Immature natural killer cell (primary cell): ENCODE results near the gene SNX20. TPM values are rescaled to one million over a fixed set of nuclear protein-coding genes. Genes with fewer than 3 reads are reported as not detected.

ENCODE experiments used
- DNase-seq, 3 donors: peaks; one replicate each; pipeline ENCODE4 v3.0.0; 2022; ENCODE audit warnings: mixed read lengths in 1 of 3
- H3K27ac Mint-ChIP-seq, 6 donors: one replicate each; pipeline ENCODE4 v1.8.0; 2020; ENCODE audit warnings: mixed read lengths in 6 of 6, mild to moderate bottlenecking in 5 of 6, inconsistent platforms in 4 of 6, moderate library complexity in 3 of 6
- H3K27me3 Mint-ChIP-seq, 3 donors: one replicate each; pipeline ENCODE4 v1.8.0; 2020 to 2021; ENCODE audit warnings: low read depth in 3 of 3, mild to moderate bottlenecking in 3 of 3, mixed read lengths in 3 of 3, moderate library complexity in 3 of 3, inconsistent platforms in 1 of 3
- H3K36me3 Mint-ChIP-seq, 3 donors: one replicate each; pipeline ENCODE4 v1.8.0; 2020; ENCODE audit warnings: mixed read lengths in 3 of 3, inconsistent platforms in 2 of 3, mild to moderate bottlenecking in 2 of 3
- H3K4me1 Mint-ChIP-seq, 2 donors: one replicate each; pipeline ENCODE4 v1.8.0; 2020; ENCODE audit warnings: inconsistent platforms in 2 of 2, mild to moderate bottlenecking in 2 of 2, mixed read lengths in 2 of 2, moderate library complexity in 1 of 2
- H3K4me3 Mint-ChIP-seq, 5 donors: one replicate each; pipeline ENCODE4 v1.8.0; 2020; ENCODE audit warnings: mild to moderate bottlenecking in 5 of 5, mixed read lengths in 5 of 5, inconsistent platforms in 3 of 5, moderate library complexity in 3 of 5
- H3K9me3 Mint-ChIP-seq, 6 donors: one replicate each; pipeline ENCODE4 v1.8.0; 2020; ENCODE audit warnings: mild to moderate bottlenecking in 6 of 6, mixed read lengths in 6 of 6, inconsistent platforms in 4 of 6, moderate library complexity in 3 of 6
- polyA plus RNA-seq, 3 donors: library from polyadenylated mRNA; unstranded; fragments of 300-500 nt; fragmentation: Illumina TruSeq; gene quantifications; one replicate each; pipeline ENCODE4 v1.2.3, GENCODE V29; 2021

The SNX20 gene
- polyA plus RNA-seq, 3 donors from 2014 or later, result 28.7 to 74.9 (median 30.9) TPM

- peaks cover 5 to 8% (median 6%) of the 10 kb centered on the region in 3 donors for H3K27me3 Mint-ChIP-seq
- H3K27ac Mint-ChIP-seq, result peak overlapping the region; percentile 95 to 99 (median 98)
- no peaks in the 10 kb centered on the region for H3K9me3 Mint-ChIP-seq
- peaks cover 0 to 3% (median 0%) of the 10 kb centered on the region in 3 donors for H3K36me3 Mint-ChIP-seq
- peak; percentile 53 to 67 (median 61) for DNase-seq
- H3K4me1 Mint-ChIP-seq, result peaks cover 51 to 78% of the 10 kb centered on the region in 2 donors
- peak overlapping the region; percentile 85 to 97 (median 94) for H3K4me3 Mint-ChIP-seq
Observed at GRCh38 chr16:50697881-50698767, 17.0 kb upstream of the SNX20 start.

GRCh38 chr16:50697421-50697715 is 16.3 kb upstream of the SNX20 start:
- Mint-ChIP-seq H3K4me1 (peaks cover 51 to 72% of the 10 kb centered on the region in 2 donors), H3K4me3 (peak overlapping the region; percentile 85 to 97 (median 94)), H3K9me3 (no peaks in the 10 kb centered on the region), H3K27ac (peak overlapping the region; percentile 95 to 99 (median 98)), H3K27me3 (peaks cover 6 to 10% (median 6%) of the 10 kb centered on the region in 3 donors), H3K36me3 (peaks cover 0 to 3% (median 0%) of the 10 kb centered on the region in 3 donors)
- DNase-seq, result no peak

DNA sequence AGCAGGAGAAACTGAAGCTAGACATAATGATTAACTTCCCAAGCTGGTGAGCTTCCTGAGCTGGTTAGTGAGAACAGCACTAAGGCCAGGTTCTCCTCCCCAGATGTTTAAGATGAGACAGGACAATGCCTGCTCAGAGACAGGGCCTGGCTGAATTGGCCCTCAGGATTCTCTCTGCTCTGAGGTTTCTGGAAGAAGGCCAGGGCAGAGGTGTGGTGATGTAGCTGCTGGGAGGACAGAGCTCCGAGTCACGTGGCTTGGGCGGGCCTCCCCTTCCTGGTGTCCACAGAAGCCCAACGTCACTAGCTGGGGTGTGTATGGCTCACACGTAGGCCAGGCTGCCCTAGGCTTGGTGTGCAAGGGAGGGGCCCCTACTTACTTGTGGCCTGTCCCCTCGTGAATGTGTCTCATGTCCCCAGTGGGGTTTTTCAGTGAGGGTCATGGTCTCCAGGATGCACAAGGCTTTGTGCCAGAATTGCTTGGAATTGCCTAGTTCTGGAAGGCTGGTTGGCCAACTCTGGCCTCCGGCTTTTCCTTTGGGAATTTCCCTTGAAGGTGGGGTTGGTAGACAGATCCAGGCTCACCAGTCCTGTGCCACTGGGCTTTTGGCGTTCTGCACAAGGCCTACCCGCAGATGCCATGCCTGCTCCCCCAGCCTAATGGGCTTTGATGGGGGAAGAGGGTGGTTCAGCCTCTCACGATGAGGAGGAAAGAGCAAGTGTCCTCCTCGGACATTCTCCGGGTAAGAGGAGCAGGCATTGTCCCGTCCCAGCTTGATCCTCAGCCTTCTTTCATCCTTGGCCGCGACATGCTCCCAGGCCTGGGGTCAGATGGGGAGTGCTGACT is 15.7 kb upstream of the SNX20 start:
- peaks cover 0 to 3% (median 0%) of the 10 kb centered on the region in 3 donors for H3K36me3 Mint-ChIP-seq
- no peaks in the 10 kb centered on the region for H3K9me3 Mint-ChIP-seq
- peak; percentile 70 to 73 (median 72) for DNase-seq
- peaks cover 51 to 72% of the 10 kb centered on the region in 2 donors for H3K4me1 Mint-ChIP-seq
- peaks cover 6 to 10% (median 6%) of the 10 kb centered on the region in 3 donors for H3K27me3 Mint-ChIP-seq
- H3K27ac Mint-ChIP-seq, result peak overlapping the region; percentile 95 to 99 (median 98)
- peak overlapping the region; percentile 23 to 85 (median 49) for H3K4me3 Mint-ChIP-seq

- Mint-ChIP-seq H3K4me1 (peaks cover 51 to 68% of the 10 kb centered on the region in 2 donors), H3K9me3 (no peaks in the 10 kb centered on the region), H3K27me3 (peaks cover 6 to 10% (median 6%) of the 10 kb centered on the region in 3 donors), H3K4me3 (peak overlapping the region in 3 of 5 donors; percentile 42 to 64 (median 45)), H3K36me3 (peaks cover 0 to 3% (median 0%) of the 10 kb centered on the region in 3 donors), H3K27ac (peak overlapping the region; percentile 95 to 99 (median 98))
- DNase-seq, result no peak
Observed at GRCh38 chr16:50696126-50696525, 15.0 kb upstream of the SNX20 start.

DNA sequence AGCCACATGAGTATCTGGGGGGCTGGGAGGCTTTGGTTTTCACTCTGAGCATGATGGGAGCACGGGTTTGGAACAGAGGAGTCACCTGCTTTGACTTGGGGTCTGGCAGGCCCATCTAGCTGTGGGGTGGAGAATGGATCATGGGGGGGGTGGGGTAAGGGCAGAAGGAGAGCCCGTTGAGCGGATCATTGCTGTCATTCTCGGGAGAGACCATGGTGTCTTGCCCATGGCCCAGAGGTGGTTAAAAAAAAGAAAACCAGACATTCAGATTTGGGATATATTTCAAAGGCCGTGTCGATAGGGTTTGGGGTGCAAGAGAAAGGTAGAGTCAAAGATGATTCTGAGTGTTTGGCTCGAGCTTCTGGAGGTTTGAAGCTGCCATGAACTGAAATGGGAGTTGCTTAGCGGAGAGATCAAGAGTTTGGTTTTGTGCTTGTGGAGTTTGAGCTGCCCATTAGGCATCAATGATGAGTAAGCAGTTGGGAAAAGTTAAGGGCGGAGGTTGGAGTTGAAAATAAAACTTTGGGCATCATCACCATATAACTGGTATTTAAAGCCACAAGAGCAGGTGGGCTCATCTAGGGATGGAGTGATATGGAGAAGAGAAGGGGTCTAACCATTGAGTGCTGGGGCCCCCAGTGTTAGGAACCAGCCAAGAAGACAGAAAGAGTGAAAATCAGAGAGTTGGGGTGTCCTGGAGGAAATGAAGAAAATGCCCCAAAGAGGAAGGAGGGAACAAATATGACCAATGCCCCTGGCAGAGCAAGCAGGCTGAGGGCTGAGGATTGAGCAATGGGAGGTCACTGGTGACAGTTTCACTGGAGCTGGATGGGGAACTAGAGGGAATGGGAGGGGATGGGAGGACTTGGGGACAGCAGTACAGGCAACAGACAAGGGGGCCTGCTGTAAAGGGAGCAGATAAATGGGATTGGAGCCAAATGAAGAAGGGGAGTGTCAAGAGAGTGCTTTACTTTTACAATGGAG is 14.2 kb upstream of the SNX20 start:
- peaks cover 51 to 68% of the 10 kb centered on the region in 2 donors for H3K4me1 Mint-ChIP-seq
- peaks cover 0 to 3% (median 0%) of the 10 kb centered on the region in 3 donors for H3K36me3 Mint-ChIP-seq
- peak overlapping the region in 4 of 5 donors; percentile 8 to 41 (median 27) for H3K4me3 Mint-ChIP-seq
- peaks cover 6 to 12% (median 6%) of the 10 kb centered on the region in 3 donors for H3K27me3 Mint-ChIP-seq
- no peaks in the 10 kb centered on the region for H3K9me3 Mint-ChIP-seq
- peak overlapping the region; percentile 95 to 99 (median 98) for H3K27ac Mint-ChIP-seq
- no peak for DNase-seq

DNA sequence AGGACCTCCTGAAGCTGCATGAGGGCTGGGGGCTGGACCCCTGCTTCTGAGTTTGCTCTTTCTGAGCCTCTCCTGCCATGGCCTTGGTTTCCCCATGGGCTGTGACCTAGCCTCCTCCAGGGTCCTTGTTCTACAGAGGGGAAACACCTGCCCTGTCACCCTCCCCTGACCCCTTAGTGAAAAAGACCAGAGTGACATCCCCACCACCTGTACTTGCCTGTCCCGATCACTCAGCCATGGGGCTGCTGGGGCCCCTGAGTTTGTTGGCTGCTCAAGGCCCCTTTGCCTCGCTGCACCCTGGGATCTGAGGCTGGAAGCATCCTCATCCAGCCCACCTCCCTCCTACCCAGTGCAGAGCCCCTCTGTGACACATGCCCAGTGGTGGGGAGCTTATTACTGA is 13.1 kb upstream of the SNX20 start:
- Mint-ChIP-seq H3K27ac (peak overlapping the region in 5 of 6 donors; percentile 15 to 98 (median 42)), H3K4me1 (peaks cover 51 to 61% of the 10 kb centered on the region in 2 donors), H3K36me3 (peaks cover 0 to 3% (median 0%) of the 10 kb centered on the region in 3 donors), H3K27me3 (peaks cover 6 to 12% (median 6%) of the 10 kb centered on the region in 3 donors), H3K4me3 (peak overlapping the region; percentile 47 to 77 (median 73)), H3K9me3 (no peaks in the 10 kb centered on the region)
- DNase-seq, result no peak

DNA sequence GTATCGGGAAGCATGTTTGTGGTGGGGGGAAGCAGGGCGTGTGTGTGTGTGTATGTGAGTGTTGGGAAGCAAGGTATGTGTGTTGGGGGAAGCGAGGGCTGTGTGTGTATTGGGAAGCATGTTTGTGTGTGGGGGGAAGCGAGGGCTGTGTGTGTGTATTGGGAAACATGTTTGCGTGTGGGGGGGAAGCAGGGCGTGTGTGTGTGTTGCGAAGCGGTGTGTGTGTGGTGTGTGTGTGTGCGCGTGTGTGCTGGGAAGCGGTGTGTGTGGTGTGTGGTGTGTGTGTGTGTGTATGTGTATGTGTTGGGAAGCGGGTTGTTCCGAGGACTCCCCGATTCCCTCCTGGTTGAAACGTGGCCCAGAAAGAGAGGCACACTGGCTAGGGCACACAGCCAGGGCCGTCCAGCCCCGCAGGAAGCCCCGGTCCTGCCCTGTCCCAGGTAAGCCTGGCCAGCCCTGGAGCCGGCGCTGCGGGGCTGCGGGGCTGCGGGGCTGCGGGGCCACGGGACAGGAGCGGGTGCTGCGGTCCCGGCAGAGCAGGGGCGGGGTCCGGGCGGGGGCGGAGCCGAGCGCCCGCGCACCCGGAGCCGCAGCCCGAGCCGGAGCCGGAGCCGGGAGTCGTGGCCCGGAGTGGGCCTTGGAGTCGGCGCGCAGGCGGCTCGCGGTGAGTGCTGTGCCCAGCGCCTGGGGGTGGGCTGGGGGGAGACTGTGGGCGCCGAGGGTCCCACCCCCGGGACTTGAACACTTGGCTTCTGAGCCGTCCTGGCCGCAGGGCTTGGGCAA is 12.1 kb upstream of the SNX20 start, which contains the start of gene NOD2:
Gene NOD2 (plus strand): TSS at position 608 of the 783 bp plus-strand sequence. CDS start 5,890 bp downstream, outside the sequence.
- H3K4me1 Mint-ChIP-seq, result peaks cover 44 to 50% of the 10 kb centered on the region in 2 donors
- peaks cover 4 to 11% (median 5%) of the 10 kb centered on the region in 3 donors for H3K27me3 Mint-ChIP-seq

DNA sequence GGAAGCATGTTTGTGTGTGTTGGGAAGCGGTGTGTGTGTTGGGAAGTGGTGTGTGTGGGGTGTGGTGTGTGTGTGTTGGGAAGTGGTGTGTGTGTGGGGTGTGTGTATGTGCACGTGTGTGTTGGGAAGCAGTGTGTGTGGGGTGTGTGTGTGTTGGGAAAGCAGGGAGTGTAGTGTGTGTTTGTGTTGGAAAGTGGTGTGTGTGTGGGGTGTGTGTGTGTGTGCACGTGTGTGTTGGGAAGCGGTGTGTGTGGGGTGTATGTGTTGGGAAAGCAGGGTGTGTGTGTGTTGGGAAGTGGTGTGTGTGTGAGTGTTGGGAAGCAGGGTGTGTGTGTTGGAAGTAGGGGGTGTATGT is 11.5 kb upstream of the SNX20 start:
- no peak for DNase-seq
- Mint-ChIP-seq H3K4me3 (peak overlapping the region in 4 of 5 donors; percentile 54 to 85 (median 73)), H3K4me1 (peaks cover 39 to 45% of the 10 kb centered on the region in 2 donors), H3K9me3 (no peaks in the 10 kb centered on the region), H3K27me3 (peaks cover 2 to 8% (median 2%) of the 10 kb centered on the region in 3 donors), H3K27ac (peak overlapping the region in 5 of 6 donors; percentile 34 to 71 (median 56)), H3K36me3 (peaks cover 0 to 3% (median 0%) of the 10 kb centered on the region in 3 donors)

More for the DNA sequence above, 12.1 kb upstream of the SNX20 start, which contains the start of gene NOD2:
- no peaks in the 10 kb centered on the region for H3K9me3 Mint-ChIP-seq
- DNase-seq, result peak in 1 of 3 donors; percentile 15
- H3K27ac Mint-ChIP-seq, result peak within 1 kb of the TSS in 5 of 6 donors; percentile 56 to 98 (median 71)
- peak within 1 kb of the TSS; percentile 66 to 85 (median 77) for H3K4me3 Mint-ChIP-seq
- H3K36me3 Mint-ChIP-seq, result peaks cover 0 to 3% (median 0%) of the 10 kb centered on the region in 3 donors

DNA sequence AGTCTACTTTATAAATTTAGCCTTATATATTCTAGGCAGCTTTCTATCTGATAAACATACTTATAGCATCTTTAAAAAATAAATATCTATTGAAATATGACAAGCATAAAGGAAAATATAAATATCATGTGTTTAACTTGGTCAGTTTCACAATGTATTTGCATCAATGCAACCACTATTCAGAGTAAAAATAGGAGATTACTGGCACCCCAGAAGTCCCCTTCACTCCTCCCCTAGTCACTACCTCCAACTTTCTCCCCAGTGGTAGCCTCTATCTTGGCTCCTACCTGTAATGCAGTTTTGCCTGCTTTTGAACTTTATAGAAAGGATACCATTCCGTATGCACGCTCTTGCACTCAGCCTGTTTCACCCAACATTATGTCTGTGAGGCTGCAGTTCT is 9.1 kb upstream of the SNX20 start:
- Mint-ChIP-seq H3K4me1 (peaks cover 34 to 36% of the 10 kb centered on the region in 2 donors), H3K36me3 (peaks cover 0 to under 1% (median 0%) of the 10 kb centered on the region in 3 donors), H3K27me3 (peaks cover 2 to 5% (median 2%) of the 10 kb centered on the region in 3 donors), H3K27ac (no peak overlapping the region), H3K9me3 (no peaks in the 10 kb centered on the region), H3K4me3 (no peak overlapping the region)
- DNase-seq, result no peak

DNA sequence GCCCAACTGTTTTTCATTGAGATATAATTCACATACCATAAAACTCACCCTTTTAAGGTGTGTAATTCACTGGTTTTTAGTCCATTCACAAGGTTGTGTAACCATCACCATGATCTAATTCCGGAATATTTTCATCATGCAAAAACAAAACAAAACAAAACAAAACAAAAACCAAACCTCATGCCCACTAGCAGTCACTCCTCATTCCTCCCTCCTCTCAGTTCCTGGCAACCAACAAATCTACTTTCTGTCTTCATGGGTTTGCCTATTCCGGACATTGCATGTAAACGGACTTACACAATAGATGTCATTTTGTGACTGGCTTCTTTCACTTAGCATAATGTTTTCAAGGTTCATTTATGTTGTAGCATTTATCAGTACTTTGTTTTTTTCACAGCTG is 7.8 kb upstream of the SNX20 start:
- Mint-ChIP-seq H3K36me3 (no peaks in the 10 kb centered on the region), H3K4me1 (peaks cover 36 to 39% of the 10 kb centered on the region in 2 donors), H3K4me3 (no peak overlapping the region), H3K9me3 (no peaks in the 10 kb centered on the region), H3K27ac (peak overlapping the region in 1 of 6 donors; percentile 76), H3K27me3 (peaks cover 1 to 11% (median 2%) of the 10 kb centered on the region in 3 donors)
- no peak for DNase-seq

DNA sequence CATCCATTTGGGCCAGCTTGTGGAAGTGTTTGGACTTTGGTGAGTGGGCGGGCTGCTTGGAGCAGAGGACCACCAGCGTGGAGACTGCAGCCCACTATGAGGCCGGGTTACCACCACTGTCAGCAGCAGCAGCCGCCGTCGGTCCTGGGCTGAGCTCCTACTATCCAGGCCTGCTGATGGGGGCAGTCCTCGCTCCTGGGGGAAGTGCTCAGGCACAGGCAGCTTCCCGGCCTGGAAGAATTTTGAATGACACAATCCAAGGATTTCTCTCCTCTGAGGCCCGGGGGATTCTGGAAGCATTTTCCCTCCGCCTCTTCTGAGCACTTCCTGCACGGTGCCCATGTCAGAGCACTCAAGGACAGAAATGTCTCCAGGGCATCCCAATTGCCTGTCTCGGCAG is 7.0 kb upstream of the SNX20 start:
- no peaks in the 10 kb centered on the region for H3K36me3 Mint-ChIP-seq

More for the DNA sequence above, 7.0 kb upstream of the SNX20 start:
- H3K9me3 Mint-ChIP-seq, result no peaks in the 10 kb centered on the region
- DNase-seq, result no peak
- peaks cover 42 to 44% of the 10 kb centered on the region in 2 donors for H3K4me1 Mint-ChIP-seq
- peaks cover 0 to 10% (median under 1%) of the 10 kb centered on the region in 3 donors for H3K27me3 Mint-ChIP-seq
- no peak overlapping the region for H3K27ac Mint-ChIP-seq
- H3K4me3 Mint-ChIP-seq, result no peak overlapping the region
